Upper lobe of right lung (tissue), 1 donor: ENCODE measurements around the gene GRID1. TPM values are rescaled to one million over a fixed set of nuclear protein-coding genes. Genes with fewer than 3 reads are reported as not detected.
"Not testable (repeated sequence)": the region's sequence is repeated elsewhere in the genome, so short reads cannot be mapped to it uniquely, and the experiment has no call there.

Experiments
- ATAC-seq: fragments of 200-7000 bp; cut with Tn5 transposase; one replicate; pipeline ENCODE4 v1.9.1; 2020; ENCODE audit warnings: mild to moderate bottlenecking, moderate library complexity
- DNase-seq: peaks from one replicate; pipeline ENCODE4 v3.0.0-alpha.2; 2020
- H3K27ac ChIP-seq: fragments of 200-600 bp; one replicate; pipeline ENCODE4 v1.8.0; 2022
- H3K27me3 ChIP-seq: fragments of 200-600 bp; one replicate; pipeline ENCODE4 v1.8.0; 2022; ENCODE audit warnings: mild to moderate bottlenecking
- H3K36me3 ChIP-seq: fragments of 200-600 bp; one replicate; pipeline ENCODE4 v1.8.0; 2022
- H3K4me1 ChIP-seq: fragments of 200-600 bp; one replicate; pipeline ENCODE4 v1.8.0; 2022
- H3K4me3 ChIP-seq: fragments of 200-600 bp; one replicate; pipeline ENCODE4 v1.8.0; 2022; ENCODE audit warnings: mild to moderate bottlenecking
- H3K9me3 ChIP-seq: fragments of 200-600 bp; one replicate; pipeline ENCODE4 v1.8.0; 2022
- CTCF ChIP-seq: fragments of 200-600 bp; IDR thresholded peaks from one replicate; pipeline ENCODE4 v1.8.0; 2022; ENCODE audit warnings: antibody characterized with exemption
- intact Hi-C: fragments of 100-400 bp; cut with DNase I; formaldehyde crosslinking; loops from one replicate; pipeline ENCODE4 v1.11.0; 2022
- total RNA-seq: library from RNA; stranded (reverse); fragmentation: NEBNext Ultra II Directional; extraction: Animal tissue kit (Norgen Biotek cat#: 25700); gene quantifications from one replicate; pipeline ENCODE4 v1.2.1, GENCODE V29; 2021
- donor health status: DM: no; HTN: yes; CAD: no; lungs with severe emphysema.

GRID1 gene
- total RNA-seq, 1 donor from 2014 or later: 3.0 TPM

GRCh38 chr10:85959239-85959638 lies 407.4 kb downstream of the GRID1 start:
- ATAC-seq: no peak
- Histone ChIP-seq H3K27ac (no peak overlapping the region), H3K9me3 (no peaks in the 10 kb centered on the region), H3K36me3 (no peaks in the 10 kb centered on the region), H3K4me1 (no peaks in the 10 kb centered on the region), H3K27me3 (no peaks in the 10 kb centered on the region), H3K4me3 (no peak overlapping the region)
- DNase-seq: no peak
- no peak for TF ChIP-seq CTCF
- intact Hi-C loops: no loop called here

GRCh38 chr10:85950921-85951320 lies 415.7 kb downstream of the GRID1 start:
- Histone ChIP-seq H3K4me1 (no peaks in the 10 kb centered on the region), H3K27me3 (no peaks in the 10 kb centered on the region), H3K36me3 (no peaks in the 10 kb centered on the region), H3K4me3 (no peak overlapping the region), H3K9me3 (no peaks in the 10 kb centered on the region), H3K27ac (no peak overlapping the region)
- no peak for TF ChIP-seq CTCF
- intact Hi-C loops: no loop called here
- ATAC-seq (no peak), DNase-seq (no peak)

GRCh38 chr10:85946713-85947326 lies 419.8 kb downstream of the GRID1 start:
- intact Hi-C loops: no loop called here
- no peak for TF ChIP-seq CTCF
- DNase-seq (no peak), ATAC-seq (peak; percentile 26)
- H3K27me3 ChIP-seq: no peaks in the 10 kb centered on the region
- no peak overlapping the region for H3K4me3 ChIP-seq
- no peak overlapping the region for H3K27ac ChIP-seq
- H3K4me1 ChIP-seq: no peaks in the 10 kb centered on the region
- no peaks in the 10 kb centered on the region for H3K36me3 ChIP-seq
- H3K9me3 ChIP-seq: no peaks in the 10 kb centered on the region

GRCh38 chr10:85936161-85936560 lies 430.4 kb downstream of the GRID1 start:
- no peak for ATAC-seq
- Histone ChIP-seq H3K27ac (no peak overlapping the region), H3K36me3 (no peaks in the 10 kb centered on the region), H3K9me3 (no peaks in the 10 kb centered on the region), H3K4me1 (no peaks in the 10 kb centered on the region), H3K27me3 (no peaks in the 10 kb centered on the region), H3K4me3 (no peak overlapping the region)
- TF ChIP-seq CTCF: no peak
- no peak for DNase-seq
- intact Hi-C loops: no loop called here

GRCh38 chr10:85934586-85934985 lies 432.0 kb downstream of the GRID1 start:
- H3K27me3 ChIP-seq: no peaks in the 10 kb centered on the region
- no peaks in the 10 kb centered on the region for H3K4me1 ChIP-seq
- intact Hi-C loops: no loop called here
- ATAC-seq (no peak), DNase-seq (no peak)
- TF ChIP-seq CTCF: no peak
- H3K9me3 ChIP-seq: no peaks in the 10 kb centered on the region
- no peak overlapping the region for H3K27ac ChIP-seq
- H3K4me3 ChIP-seq: no peak overlapping the region
- no peaks in the 10 kb centered on the region for H3K36me3 ChIP-seq

GRCh38 chr10:85929993-85930392 lies 436.6 kb downstream of the GRID1 start:
- H3K36me3 ChIP-seq, intact Hi-C loops, ATAC-seq, H3K9me3 ChIP-seq, H3K27ac ChIP-seq, H3K4me1 ChIP-seq, H3K27me3 ChIP-seq, H3K4me3 ChIP-seq, DNase-seq: not testable (repeated sequence)
